DMS114 treated with DMSO at 0.1 percent for 48 hours (cell line): ENCODE data around the gene DNAJB12.
A peak's percentile ranks its signal among the peaks of the same experiment; 100 is the strongest.
"Not testable (repeated sequence)": the region's sequence is repeated elsewhere in the genome, so short reads cannot be mapped to it uniquely, and the experiment has no call there.

Source experiments
- DNase-seq: peaks from one replicate; lab custom pipeline; 2025; ENCODE audit not compliant: unreplicated experiment; lab: John Stamatoyannopoulos, UW

Gene DNAJB12

GRCh38 chr10:72353965-72354355, 759 bp downstream of the DNAJB12 start:
- no peak for DNase-seq

DNA sequence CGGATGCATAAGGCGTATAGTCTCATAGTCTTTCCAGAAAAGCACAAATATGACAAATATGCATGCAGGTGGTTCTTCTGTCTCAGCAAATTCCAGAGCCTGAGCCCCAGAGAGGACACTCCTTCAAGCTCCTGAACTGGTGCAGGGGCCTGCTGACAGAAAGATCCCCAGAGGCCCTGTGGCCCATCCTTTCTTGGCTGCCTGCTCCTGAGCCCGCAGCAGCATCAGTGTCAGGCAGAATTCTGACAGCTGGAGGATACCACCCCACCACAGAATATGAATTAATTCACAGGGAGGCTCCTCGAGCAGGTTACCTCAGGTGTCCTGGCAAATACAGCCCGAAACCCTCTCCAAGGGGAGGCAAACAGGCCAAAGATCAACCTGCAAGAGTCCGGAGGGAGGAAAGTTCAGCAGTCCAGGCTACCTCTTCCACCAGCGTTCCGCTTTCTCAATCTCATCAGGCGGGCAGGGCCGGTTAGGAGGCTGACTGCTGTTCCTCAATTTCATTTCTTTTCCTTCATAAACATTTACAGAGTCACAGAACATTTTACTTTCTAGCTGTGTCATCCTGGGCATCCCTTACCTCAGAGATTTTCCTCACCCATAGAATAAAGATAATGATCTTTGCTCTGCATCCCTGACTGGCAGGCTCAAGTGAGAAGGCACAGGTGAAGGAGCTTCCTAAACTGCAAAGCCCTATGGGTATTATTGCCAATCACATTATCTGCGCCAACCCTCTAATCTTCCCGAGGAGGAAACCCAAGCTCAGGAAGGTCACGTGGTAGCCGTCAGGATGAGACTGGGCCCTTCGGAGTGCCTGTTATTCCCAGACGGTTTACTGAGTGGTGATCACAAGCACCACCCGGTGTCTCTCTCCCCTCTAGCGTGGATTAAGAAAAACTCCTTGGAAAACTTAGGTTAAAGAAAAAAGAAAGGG, 1.4 kb downstream of the DNAJB12 start:
- no peak for DNase-seq

GRCh38 chr10:72351479-72351878, 3.2 kb downstream of the DNAJB12 start:
- DNase-seq, result no peak

- no peak for DNase-seq
These were observed 5.3 kb downstream of the DNAJB12 start for GRCh38 chr10:72349438-72349837.

- DNase-seq, result no peak
These were observed 6.4 kb downstream of the DNAJB12 start for GRCh38 chr10:72348282-72348681.

DNA sequence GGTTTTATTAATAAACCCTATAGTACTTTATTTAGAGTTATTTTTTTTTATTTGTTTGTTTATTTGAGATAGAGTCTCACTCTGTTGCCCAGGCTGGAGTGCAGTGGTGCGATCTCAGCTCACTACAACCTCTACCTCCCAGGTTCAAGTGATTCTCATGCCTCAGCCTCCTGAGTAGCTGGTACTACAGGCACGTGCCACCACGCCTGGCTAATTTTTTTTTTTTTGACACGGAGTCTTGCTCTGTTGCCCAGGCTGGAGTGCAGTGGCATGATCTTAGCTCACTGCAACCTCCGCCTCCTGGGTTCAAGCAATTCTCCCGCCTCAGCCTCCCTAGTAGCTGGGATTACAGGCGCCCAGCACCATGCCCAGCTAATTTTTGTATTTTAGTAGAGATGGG, 8.6 kb downstream of the DNAJB12 start:
- DNase-seq, result not testable (repeated sequence)

DNA sequence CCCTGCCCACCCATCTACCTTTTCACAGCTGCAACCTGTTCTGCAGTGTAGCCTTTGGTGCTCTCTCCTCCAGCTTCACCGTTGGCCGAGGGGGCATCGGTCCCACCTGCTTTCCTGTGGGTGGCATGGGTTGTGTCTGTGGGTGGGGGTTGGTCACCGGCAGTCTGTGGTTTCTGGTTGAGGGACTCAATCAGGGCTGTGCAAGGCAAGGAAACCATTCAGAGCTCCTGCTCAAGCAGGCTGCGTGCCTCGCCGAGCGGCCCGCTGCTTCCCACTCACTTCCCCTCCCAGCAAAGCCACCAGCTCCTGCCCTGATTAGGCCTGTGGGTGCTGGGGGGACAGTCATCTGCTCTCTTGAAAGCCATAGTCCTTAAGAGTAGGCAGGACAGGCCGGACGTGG, 9.8 kb downstream of the DNAJB12 start:
- no peak for DNase-seq

GRCh38 chr10:72342911-72343310, 11.8 kb downstream of the DNAJB12 start:
- no peak for DNase-seq

DNA sequence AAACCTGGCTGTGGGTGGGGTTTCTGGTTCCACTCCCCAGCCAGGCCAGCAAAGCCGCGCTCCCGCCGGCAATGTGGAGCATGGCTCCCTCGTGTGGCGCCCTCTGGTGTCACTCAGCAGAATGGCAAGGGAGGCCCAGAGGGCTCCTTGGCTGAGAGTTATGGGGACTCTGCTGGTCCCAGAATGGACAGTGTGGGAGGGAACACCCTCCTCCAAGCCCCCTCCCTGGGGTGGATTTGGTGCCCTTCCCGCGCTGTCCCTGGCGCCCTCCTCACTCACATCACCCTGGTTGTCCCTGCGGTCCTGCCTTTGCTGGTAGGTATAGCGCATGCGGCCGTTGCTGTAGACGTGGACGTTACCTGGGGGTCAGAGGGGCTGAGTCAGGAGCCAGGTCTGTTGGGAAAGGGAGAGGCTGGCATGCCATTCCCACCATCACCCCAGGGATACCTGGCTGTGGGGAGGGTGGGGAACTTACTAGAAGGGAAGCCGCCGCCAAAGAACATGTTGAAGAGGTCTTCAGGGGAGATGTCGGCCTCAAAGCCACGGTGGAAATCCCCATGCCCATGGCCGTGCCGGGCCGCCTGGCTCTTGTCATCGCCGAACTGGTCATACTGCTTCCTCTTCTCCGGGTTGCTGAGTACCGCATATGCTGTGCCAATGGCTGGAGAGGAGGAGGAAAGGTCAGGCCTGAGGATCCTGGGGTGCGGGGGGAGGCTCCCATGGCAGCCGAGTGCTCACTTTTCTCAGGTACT, 14.0 kb downstream of the DNAJB12 start:
- peak; percentile 31 for DNase-seq

DNA sequence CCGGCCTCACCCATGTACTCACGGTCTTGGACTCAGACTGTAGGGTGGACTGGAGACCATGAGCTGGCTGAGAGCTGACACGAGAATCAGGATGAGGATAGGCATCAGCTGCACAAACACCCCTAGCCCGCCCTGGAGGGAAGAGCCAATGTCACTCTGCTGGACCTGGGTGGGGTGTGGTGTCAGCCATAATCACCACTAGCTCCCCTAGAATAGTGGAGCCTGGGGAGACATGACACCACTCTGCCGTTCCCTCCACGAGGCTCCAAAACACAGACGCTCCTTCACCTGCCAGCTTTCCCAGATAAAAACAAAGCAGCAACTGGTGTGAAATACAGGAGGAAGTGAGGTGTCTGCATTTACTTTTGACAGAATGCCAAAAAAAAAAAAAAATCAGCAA, 16.5 kb downstream of the DNAJB12 start:
- DNase-seq, result no peak

DNA sequence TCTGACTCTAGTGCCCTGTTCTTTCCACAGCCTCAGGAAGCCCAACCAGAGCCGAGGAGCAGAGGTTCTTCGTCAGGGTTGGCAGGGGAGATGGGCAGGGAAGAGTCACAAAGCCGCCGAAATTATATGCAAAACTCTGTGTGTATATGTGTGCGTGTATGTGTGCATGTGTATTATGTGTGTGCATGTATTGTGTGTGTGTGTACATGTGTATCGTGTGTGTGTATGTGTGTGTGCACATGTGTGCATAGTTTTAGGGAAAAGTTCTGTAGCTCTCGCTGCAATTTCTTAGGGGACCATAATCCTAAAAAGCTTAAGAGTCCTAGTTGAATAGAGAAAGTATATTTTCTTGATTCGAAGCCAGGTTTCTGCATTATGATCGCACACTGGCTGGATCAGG, 17.0 kb downstream of the DNAJB12 start:
- DNase-seq, result no peak

DNA sequence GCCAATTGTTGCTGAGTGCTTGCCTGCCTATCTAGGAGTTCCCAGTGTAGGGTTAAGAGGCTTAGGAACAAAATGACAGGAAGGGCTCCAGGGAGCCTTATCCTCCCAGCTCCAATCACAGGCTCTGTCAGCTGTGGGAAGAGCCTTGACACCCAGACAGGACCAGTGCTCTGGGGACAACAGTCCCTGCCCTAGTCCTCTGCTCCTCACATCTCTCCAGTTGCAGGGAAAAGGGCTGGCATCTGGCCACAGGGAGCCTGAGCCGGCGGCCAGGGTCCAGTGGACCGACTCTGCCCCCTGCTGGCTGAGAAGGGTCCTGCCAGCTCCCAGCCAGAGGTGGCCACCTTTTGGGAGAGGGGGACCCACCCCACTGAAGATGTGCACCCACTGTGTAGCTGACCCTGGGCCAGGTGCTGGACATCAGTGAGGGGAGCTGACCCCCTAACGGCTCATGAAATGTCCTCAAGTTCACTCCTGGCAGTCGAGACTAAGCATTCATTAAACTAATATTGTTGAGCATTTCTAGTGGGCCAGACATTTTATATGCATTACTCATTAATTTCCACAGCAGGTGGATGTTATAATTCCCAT, 17.6 kb downstream of the DNAJB12 start:
- peak; percentile 35 for DNase-seq

GRCh38 chr10:72336259-72337038, 18.3 kb downstream of the DNAJB12 start:
- no peak for DNase-seq

GRCh38 chr10:72335394-72336258, 19.1 kb downstream of the DNAJB12 start:
- DNase-seq, result no peak

GRCh38 chr10:72334825-72335393, 19.8 kb downstream of the DNAJB12 start:
- no peak for DNase-seq

DNA sequence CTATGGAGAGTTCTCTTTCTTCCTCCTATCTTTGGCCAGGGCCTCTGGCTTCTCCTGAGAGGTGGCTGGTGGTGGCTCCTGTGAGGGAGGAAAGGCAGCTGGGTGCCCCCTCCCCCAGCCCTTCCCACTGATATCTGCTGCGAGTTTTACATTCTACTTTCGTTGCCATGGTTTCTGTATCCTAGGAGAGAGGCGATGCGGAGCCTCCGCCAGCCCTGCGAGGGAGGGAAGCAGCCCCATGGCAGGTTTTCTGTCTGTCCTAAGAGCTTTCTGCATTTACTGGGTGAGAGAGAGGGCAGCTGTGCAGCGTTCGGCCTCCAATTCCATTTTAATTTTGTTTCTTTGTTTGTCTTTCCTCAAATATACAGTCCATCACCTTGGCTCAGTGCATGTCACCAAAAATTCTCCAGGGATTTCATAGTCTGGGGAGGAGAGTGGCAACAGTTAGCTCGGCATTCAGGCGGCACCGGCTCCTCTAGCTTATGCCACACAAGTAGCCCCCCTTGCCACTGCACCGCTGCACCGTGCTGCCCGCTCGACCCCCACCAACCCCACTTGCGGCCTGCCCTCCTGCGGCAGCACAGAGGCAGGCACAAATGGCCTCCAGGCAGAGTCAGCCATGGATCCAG, 20.4 kb downstream of the DNAJB12 start:
- no peak for DNase-seq

GRCh38 chr10:72333112-72334015, 21.4 kb downstream of the DNAJB12 start:
- no peak for DNase-seq

DNA sequence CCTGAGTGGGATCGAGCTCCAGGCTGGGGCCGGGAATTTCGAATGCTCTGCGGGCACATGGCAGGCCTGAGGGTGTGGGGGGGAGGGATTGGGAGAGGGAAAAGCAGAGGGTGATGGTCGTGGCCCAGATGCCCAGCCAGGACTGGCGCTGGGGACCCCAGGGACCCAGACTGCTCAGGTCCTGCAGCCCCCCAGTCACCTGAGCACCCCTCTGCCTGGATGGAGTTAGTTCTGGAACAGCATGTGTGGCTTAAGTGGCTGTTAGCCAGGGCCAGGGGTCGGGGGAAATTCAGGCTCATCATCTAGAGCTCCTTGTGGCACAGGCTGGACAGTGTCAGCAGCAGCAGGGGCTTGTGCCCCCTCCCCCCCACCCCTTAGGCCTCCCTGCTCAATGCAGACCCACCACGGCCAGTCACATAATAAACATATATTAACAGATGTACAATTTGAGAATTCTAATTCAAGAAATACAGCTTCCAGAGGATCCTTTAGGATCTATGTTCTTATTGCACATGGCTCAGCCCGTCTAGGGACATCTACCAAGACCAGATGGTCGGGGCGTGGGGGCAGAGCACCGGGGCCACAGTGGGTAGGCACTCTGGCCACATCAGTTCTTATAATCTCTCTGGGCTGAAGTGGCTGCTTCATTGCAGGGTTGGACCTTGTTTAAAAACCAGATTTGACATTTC, 22.2 kb downstream of the DNAJB12 start:
- no peak for DNase-seq
